CD4-positive, alpha-beta T cell (primary cell): Measurements from ENCODE around the gene GIPR. TPM values are rescaled to one million over a fixed set of nuclear protein-coding genes. Genes with fewer than 3 reads are reported as not detected.
A peak's percentile ranks its signal among the peaks of the same experiment; 100 is the strongest.

ENCODE experiments used
- ATAC-seq: fragments of 200-7000 bp; cut with Tn5 transposase; one replicate; pipeline ENCODE4 v1.10.0; 2022; ENCODE audit warnings: mild to moderate bottlenecking; ENCODE audit not compliant: poor library complexity
- CTCF ChIA-PET: fragments of 350-600 bp; sonication (Branson Sonifier 250); formaldehyde crosslinking; loops from one replicate; lab custom pipeline; 2021; ENCODE audit warnings: antibody characterized with exemption, inconsistent platforms; lab: Charles Lee
- POLR2A ChIA-PET: fragments of 350-600 bp; sonication (Branson Sonifier 250); formaldehyde crosslinking; loops from one replicate; lab custom pipeline; 2021; ENCODE audit warnings: antibody characterized with exemption, inconsistent platforms; lab: Charles Lee
- DNase-seq, 14 experiments: peaks; one replicate each; pipeline ENCODE4 v3.0.0-alpha.2; 2013 to 2020; ENCODE audit warnings: mixed read lengths in 2 of 14
- H3K27ac ChIP-seq, 2 donors: one replicate each; pipeline versions ENCODE4 v1.5.1 to v1.7.0; 2013; ENCODE audit warnings: low read length in 2 of 2, low read depth in 1 of 2, mild to moderate bottlenecking in 1 of 2
- H3K27me3 ChIP-seq, 2 experiments: 1 replicate in 1 of 2; 2 replicates in 1 of 2; pipeline versions ENCODE4 v1.6.1 to v1.7.0; 2013; ENCODE audit warnings: low read length in 2 of 2, control low read depth in 1 of 2, mild to moderate bottlenecking in 1 of 2, moderate library complexity in 1 of 2; ENCODE audit not compliant: insufficient read depth in 2 of 2, control insufficient read depth in 1 of 2
- H3K36me3 ChIP-seq: one replicate; pipeline ENCODE4 v1.6.1; 2013; ENCODE audit warnings: low read length, control low read depth; ENCODE audit not compliant: insufficient read depth
- H3K4me1 ChIP-seq: one replicate; pipeline ENCODE4 v1.6.1; 2013; ENCODE audit warnings: low read length, control low read depth; ENCODE audit not compliant: insufficient read depth
- H3K4me3 ChIP-seq: one replicate; pipeline ENCODE4 v1.5.1; 2013; ENCODE audit warnings: mild to moderate bottlenecking, low read length, moderate library complexity
- H3K9me3 ChIP-seq, 2 experiments: 1 replicate in 1 of 2; 2 replicates in 1 of 2; pipeline versions ENCODE4 v1.6.1 to v1.7.0; 2013; ENCODE audit warnings: low read length in 2 of 2, mild to moderate bottlenecking in 2 of 2, control low read depth in 1 of 2, moderate library complexity in 1 of 2; ENCODE audit not compliant: control insufficient read depth in 1 of 2, insufficient read depth in 1 of 2
- H3K27ac Mint-ChIP-seq: one replicate; pipeline ENCODE4 v1.8.0; 2020; ENCODE audit warnings: mixed read lengths
- H3K27me3 Mint-ChIP-seq: one replicate; pipeline ENCODE4 v1.8.0; 2021; ENCODE audit warnings: mixed read lengths
- H3K36me3 Mint-ChIP-seq: one replicate; pipeline ENCODE4 v1.8.0; 2021; ENCODE audit warnings: low read depth, mixed read lengths
- H3K4me1 Mint-ChIP-seq: one replicate; pipeline ENCODE4 v1.8.0; 2021; ENCODE audit warnings: low read depth, mixed read lengths
- H3K4me3 Mint-ChIP-seq: one replicate; pipeline ENCODE4 v1.8.0; 2020; ENCODE audit warnings: mild to moderate bottlenecking, mixed read lengths
- H3K9me3 Mint-ChIP-seq: one replicate; pipeline ENCODE4 v1.8.0; 2020; ENCODE audit warnings: mixed read lengths
- CTCF ChIP-seq: fragments of 200-600 bp; IDR thresholded peaks from one replicate; pipeline ENCODE4 v1.8.0; 2022; ENCODE audit warnings: antibody characterized with exemption, mild to moderate bottlenecking
- intact Hi-C, 2 experiments: fragments of 100-400 bp; cut with DNase I in 1 of 2; cut with micrococcal nuclease in 1 of 2; formaldehyde crosslinking; loops; one replicate each; pipeline versions ENCODE4 v1.15.1 to v1.9.0; 2023 to 2025; cut with DNase I, micrococcal nuclease
- microRNA-seq: library from miRNA; unstranded; fragments of <30 nt; microRNA quantifications from one replicate; pipeline ENCODE4 v1.2.0, GENCODE V29; 2021; ENCODE audit warnings: borderline microRNAs expressed, borderline replicate concordance
- total RNA-seq, 174 experiments: library from RNA in 2 of 174; stranded (reverse) in 2 of 174; gene quantifications; one replicate each; pipeline ENCODE4 v1.2.3 and lab custom pipeline; 2021 to 2026

The GIPR gene
- total RNA-seq, 2 experiments from 2014 or later = 2.4 to 3.0 TPM

DNA sequence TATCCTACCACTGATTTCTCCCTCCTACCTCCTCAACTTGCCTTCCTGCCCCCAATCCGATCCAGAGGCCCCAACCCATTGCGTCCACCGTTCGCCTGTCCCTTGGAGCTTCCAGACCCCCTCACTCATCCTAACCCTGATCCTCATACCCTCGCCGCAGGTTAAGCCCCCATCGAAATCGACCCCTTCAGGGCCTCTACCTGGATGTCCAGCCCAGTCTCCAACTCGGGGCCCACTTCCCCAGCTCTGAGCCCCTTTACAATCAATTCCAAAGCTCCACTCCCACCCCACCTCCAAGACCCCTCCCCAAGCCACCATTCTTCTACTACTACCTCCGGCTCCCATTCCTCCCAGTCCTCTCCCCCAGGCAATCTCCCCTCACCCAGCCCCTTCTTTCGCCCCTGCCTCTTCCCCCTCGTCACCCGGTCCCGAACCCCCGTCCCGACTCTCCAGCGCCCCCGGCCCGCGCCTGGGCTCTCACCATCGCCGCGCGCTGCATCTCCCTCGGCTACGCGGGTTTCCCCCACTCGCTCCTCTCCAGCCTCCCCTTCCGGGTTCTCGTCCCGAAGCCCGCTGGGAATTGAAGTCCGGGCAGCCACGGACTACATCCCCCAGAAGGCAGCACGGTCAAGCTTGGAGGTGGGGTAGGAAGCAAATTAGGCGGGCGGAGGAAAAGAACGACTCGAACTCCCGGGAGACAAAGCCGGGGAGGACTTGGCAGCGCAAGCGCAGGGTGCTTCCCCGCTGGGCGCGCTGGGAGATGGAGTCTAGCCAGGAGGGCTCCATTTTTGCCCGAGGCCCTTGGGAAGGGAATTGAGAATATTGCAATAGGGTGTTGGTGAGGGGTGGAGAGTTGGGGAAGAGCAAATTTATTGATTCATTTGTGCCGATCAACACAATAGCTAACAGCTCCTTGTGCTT, 62.6 kb downstream of the GIPR start, which contains the start of gene FBXO46:
Gene FBXO46, minus strand, starts transcription at position 529 of the 921 bp plus-strand sequence. CDS start 17,401 bp downstream, outside the sequence.
- POLR2A ChIA-PET = interaction anchor here (0.6 to 3.7 kb wide), 11 partner anchors 9 to 172 kb away, joined by 3 to 56 read pairs (median 4); partner anchors contain the start of genes DMWD, IRF2BP1, MYPOP and QPCTL
- CTCF ChIA-PET = interaction anchor here (0.7 to 2.6 kb wide), 10 partner anchors 11 to 197 kb away, joined by 3 to 14 read pairs (median 3); partner anchors contain the start of genes MYPOP, QPCTL, SIX5 and SNRPD2
- DNase-seq = peak; percentile 83 to 97 (median 91)
- peak within 1 kb of the TSS; percentile 83 for H3K27ac Mint-ChIP-seq
- peak within 1 kb of the TSS; percentile 77 for H3K4me3 ChIP-seq
- no peaks in the 10 kb centered on the region for H3K27me3 ChIP-seq
- no peaks in the 10 kb centered on the region for H3K36me3 ChIP-seq
- peaks cover 12% of the 10 kb centered on the region for H3K36me3 Mint-ChIP-seq
- peak within 1 kb of the TSS; percentile 97 for H3K4me3 Mint-ChIP-seq
- H3K27ac ChIP-seq = peak within 1 kb of the TSS; percentile 31 to 49
- H3K4me1 Mint-ChIP-seq = peaks cover 33% of the 10 kb centered on the region
- TF ChIP-seq CTCF = no peak
- H3K4me1 ChIP-seq = peaks cover 37% of the 10 kb centered on the region
- intact Hi-C loops = loop anchor here (1.0 to 5.0 kb wide), 4 partner anchors 13 to 157 kb away; partner anchors contain the start of genes IRF2BP1 (in 1 of the 2) and SIX5 (in 1 of the 2)
- H3K9me3 ChIP-seq = no peaks in the 10 kb centered on the region
- no peaks in the 10 kb centered on the region for H3K27me3 Mint-ChIP-seq
- ATAC-seq = peak; percentile 99
- H3K9me3 Mint-ChIP-seq = no peaks in the 10 kb centered on the region

Small RNA genes within 50 kb of the gene (microRNA-seq; reads per million reads assigned to microRNA genes)
- gene MIR330 (116 reads per million, percentile 66 among the genes with 10 or more reads in this experiment), gene MIR642A (not detected), gene MIR642B (not detected)

Other genes with a start within 250 kb of the GIPR start
- 10 to 100 TPM; 32.5 to 32.6 TPM for gene ERCC1, start 244.3 kb upstream of the GIPR start, total RNA-seq
- gene FOSB, start 200.2 kb upstream of the GIPR start, total RNA-seq = 100 to 1,000 TPM; 422 to 424 TPM
- under 1 TPM; 0.60 to 0.70 TPM for gene RTN2, start 171.2 kb upstream of the GIPR start, total RNA-seq
- 1 to 10 TPM; 3.3 to 3.5 TPM for gene PPM1N, start 169.8 kb upstream of the GIPR start, total RNA-seq
- 10 to 100 TPM; 49.9 to 55.5 TPM for gene VASP, start 160.7 kb upstream of the GIPR start, total RNA-seq
- 1 to 10 TPM; 3.1 to 3.2 TPM for gene OPA3, start 83.4 kb upstream of the GIPR start, total RNA-seq
- gene GPR4, start 66.0 kb upstream of the GIPR start, total RNA-seq = not detected
- gene EML2, start 28.8 kb upstream of the GIPR start, total RNA-seq = 10 to 100 TPM; 29.2 to 30.4 TPM
- 100 to 1,000 TPM; 367 to 369 TPM for gene SNRPD2, start 23.7 kb downstream of the GIPR start, total RNA-seq
- gene QPCTL, start 24.4 kb downstream of the GIPR start, total RNA-seq = 1 to 10 TPM; 3.7 to 5.0 TPM
- gene FBXO46, start 62.7 kb downstream of the GIPR start, total RNA-seq = 10 to 100 TPM; 17.2 to 17.5 TPM
- gene MEIOSIN, start 65.2 kb downstream of the GIPR start, total RNA-seq = not detected
- under 1 TPM; 0.58 to 0.59 TPM for gene SIX5, start 101.0 kb downstream of the GIPR start, total RNA-seq
- gene DMPK, start 114.3 kb downstream of the GIPR start, total RNA-seq = 10 to 100 TPM; 24.0 to 24.9 TPM
- gene DMWD, start 124.6 kb downstream of the GIPR start, total RNA-seq = 10 to 100 TPM; 28.6 to 31.5 TPM
- under 1 TPM; 0.17 to 0.25 TPM for gene RSPH6A, start 147.1 kb downstream of the GIPR start, total RNA-seq
- gene SYMPK, start 194.9 kb downstream of the GIPR start, total RNA-seq = 10 to 100 TPM; 63.3 to 65.0 TPM
- gene FOXA3, start 196.1 kb downstream of the GIPR start, total RNA-seq = not detected
- gene IRF2BP1, start 217.9 kb downstream of the GIPR start, total RNA-seq = 10 to 100 TPM; 21.0 to 21.6 TPM
- 1 to 10 TPM; 4.1 to 4.7 TPM for gene MYPOP, start 234.4 kb downstream of the GIPR start, total RNA-seq
- gene NANOS2, start 246.6 kb downstream of the GIPR start, total RNA-seq = not detected